OCI-LY1 (cell line): ENCODE results near the gene CTCF.

ENCODE experiments used
- H2AFZ ChIP-seq: fragments of 200-600 bp; sonication (generic), shearing (Covaris generic); 2 replicates; pipeline ENCODE4 v1.6.0; 2014; ENCODE audit warnings: antibody characterized with exemption, mild to moderate bottlenecking, low read length
- H3F3A ChIP-seq: fragments of 200-600 bp; sonication (generic), shearing (Covaris generic); 2 replicates; pipeline ENCODE4 v1.6.0; 2014; ENCODE audit warnings: mild to moderate bottlenecking, antibody characterized with exemption, low read length, moderate library complexity; ENCODE audit not compliant: insufficient read depth
- H3K27ac ChIP-seq: fragments of 200-600 bp; sonication (generic); 2 replicates; pipeline ENCODE4 v1.5.1; 2014; ENCODE audit warnings: low read length, mixed run types, mild to moderate bottlenecking, low read depth; ENCODE audit not compliant: poor library complexity, severe bottlenecking
- H3K27me3 ChIP-seq: fragments of 200-600 bp; sonication (generic); 2 replicates; pipeline ENCODE4 v1.6.0; 2014; ENCODE audit warnings: antibody characterized with exemption, mild to moderate bottlenecking, low read length, moderate library complexity; ENCODE audit not compliant: insufficient read depth
- H3K36me3 ChIP-seq: fragments of 200-600 bp; sonication (generic); 2 replicates; pipeline ENCODE4 v1.6.1; 2014; ENCODE audit warnings: mild to moderate bottlenecking, antibody characterized with exemption, low read length, moderate library complexity, mixed read lengths; ENCODE audit not compliant: insufficient read depth
- H3K4me1 ChIP-seq: fragments of 200-600 bp; sonication (generic); 2 replicates; pipeline ENCODE4 v1.5.1; 2014; ENCODE audit warnings: mild to moderate bottlenecking, low read length, moderate library complexity; ENCODE audit not compliant: insufficient read depth, severe bottlenecking
- H3K4me2 ChIP-seq: fragments of 200-600 bp; sonication (generic), shearing (Covaris generic); 2 replicates; pipeline ENCODE4 v1.6.1; 2014; ENCODE audit warnings: low read length
- H3K4me3 ChIP-seq: fragments of 200-600 bp; sonication (generic); 2 replicates; pipeline ENCODE4 v1.5.1; 2014; ENCODE audit warnings: low read length, low read depth, mild to moderate bottlenecking, mixed read lengths; ENCODE audit not compliant: poor library complexity, severe bottlenecking
- H3K79me2 ChIP-seq: fragments of 200-600 bp; shearing (Covaris generic); 2 replicates; pipeline ENCODE4 v1.6.1; 2016; ENCODE audit warnings: mixed run types, low read length, mixed read lengths; ENCODE audit not compliant: insufficient read depth
- H3K9ac ChIP-seq: fragments of 200-600 bp; sonication (generic), shearing (Covaris generic); 2 replicates; pipeline ENCODE4 v1.6.1; 2014; ENCODE audit warnings: mild to moderate bottlenecking, low read length, mixed read lengths
- H3K9me2 ChIP-seq: fragments of 200-600 bp; sonication (generic), shearing (Covaris generic); 2 replicates; pipeline ENCODE4 v1.6.1; 2014; ENCODE audit warnings: low read depth, mild to moderate bottlenecking, low read length, mixed read lengths
- H3K9me3 ChIP-seq: fragments of 200-600 bp; shearing (Covaris generic); 2 replicates; pipeline ENCODE4 v1.6.1; 2014; ENCODE audit warnings: low read length, mixed read lengths
- H4K20me1 ChIP-seq: fragments of 200-600 bp; sonication (generic), shearing (Covaris generic); 2 replicates; pipeline ENCODE4 v1.6.0; 2016; ENCODE audit warnings: mild to moderate bottlenecking, low read length; ENCODE audit not compliant: insufficient read depth
- CTCF ChIP-seq: fragments of 200-600 bp; sonication (generic), shearing (Covaris generic); IDR thresholded peaks from 2 replicates; pipeline ENCODE4 v1.5.1; 2017; ENCODE audit warnings: mild to moderate bottlenecking, antibody characterized with exemption, low read length, moderate library complexity, mixed read lengths
- EZH2 ChIP-seq: fragments of 200-600 bp; sonication (generic), shearing (Covaris generic); IDR thresholded peaks from 2 replicates; pipeline ENCODE4 v1.8.0; 2017; ENCODE audit warnings: borderline replicate concordance, mixed run types, mild to moderate bottlenecking, antibody characterized with exemption, low read length, moderate library complexity, mixed read lengths

The CTCF gene

GRCh38 chr16:67605641-67606040 is 43.3 kb downstream of the CTCF start:
- Histone ChIP-seq H3K4me3 (no peak overlapping the region), H4K20me1 (no peaks in the 10 kb centered on the region), H3K36me3 (peaks cover 17% of the 10 kb centered on the region), H3K4me1 (peaks cover 11% of the 10 kb centered on the region), H3F3A (no peaks in the 10 kb centered on the region), H3K27me3 (no peaks in the 10 kb centered on the region), H3K27ac (no peak overlapping the region), H3K9me2 (no peaks in the 10 kb centered on the region), H3K9ac (no peak overlapping the region), H3K79me2 (peaks cover 63% of the 10 kb centered on the region), H3K9me3 (no peaks in the 10 kb centered on the region), H3K4me2 (no peak overlapping the region), H2AFZ (no peak overlapping the region)
- TF ChIP-seq EZH2 (no peak), CTCF (no peak)

GRCh38 chr16:67606632-67607031 is 44.3 kb downstream of the CTCF start:
- H3K4me1 ChIP-seq = peaks cover 1% of the 10 kb centered on the region
- H3K36me3 ChIP-seq = peaks cover 27% of the 10 kb centered on the region
- no peaks in the 10 kb centered on the region for H3K27me3 ChIP-seq
- H3K27ac ChIP-seq = no peak overlapping the region
- no peak overlapping the region for H3K4me3 ChIP-seq
- H4K20me1 ChIP-seq = no peaks in the 10 kb centered on the region
- no peak overlapping the region for H2AFZ ChIP-seq
- no peaks in the 10 kb centered on the region for H3F3A ChIP-seq
- peaks cover 55% of the 10 kb centered on the region for H3K79me2 ChIP-seq
- no peak overlapping the region for H3K4me2 ChIP-seq
- no peaks in the 10 kb centered on the region for H3K9me3 ChIP-seq
- H3K9ac ChIP-seq = no peak overlapping the region
- TF ChIP-seq CTCF (no peak), EZH2 (no peak)
- H3K9me2 ChIP-seq = no peaks in the 10 kb centered on the region

GRCh38 chr16:67608364-67608763 is 46.0 kb downstream of the CTCF start:
- Histone ChIP-seq H3K79me2 (peaks cover 41% of the 10 kb centered on the region), H3K36me3 (peaks cover 44% of the 10 kb centered on the region)

More at GRCh38 chr16:67608364-67608763, 46.0 kb downstream of the CTCF start:
- H3K4me2 ChIP-seq = no peak overlapping the region
- TF ChIP-seq EZH2 (no peak), CTCF (no peak)
- H3K4me3 ChIP-seq = no peak overlapping the region
- H3K27ac ChIP-seq = no peak overlapping the region
- no peaks in the 10 kb centered on the region for H4K20me1 ChIP-seq
- H3K4me1 ChIP-seq = no peaks in the 10 kb centered on the region
- no peak overlapping the region for H3K9ac ChIP-seq
- H3F3A ChIP-seq = no peaks in the 10 kb centered on the region
- H3K9me2 ChIP-seq = no peaks in the 10 kb centered on the region
- no peaks in the 10 kb centered on the region for H3K27me3 ChIP-seq
- H2AFZ ChIP-seq = no peak overlapping the region
- H3K9me3 ChIP-seq = no peaks in the 10 kb centered on the region
